CD14-positive monocyte (primary cell): ENCODE results near the gene PRC1. TPM values are rescaled to one million over a fixed set of nuclear protein-coding genes. Genes with fewer than 3 reads are reported as not detected.

Experiments used
- DNase-seq, 3 donors: peaks; one replicate each; pipeline ENCODE4 v3.0.0-alpha.2; 2011 to 2022
- H2AFZ ChIP-seq: 2 replicates; pipeline ENCODE4 v1.6.0; 2012; ENCODE audit warnings: mild to moderate bottlenecking, low read depth, low read length, inconsistent platforms; ENCODE audit not compliant: insufficient read depth, poor library complexity, severe bottlenecking
- H3K27ac ChIP-seq, 2 donors: 1 replicate in 1 of 2; 2 replicates in 1 of 2; pipeline ENCODE4 v1.5.1; 2012 to 2013; ENCODE audit warnings: low read length in 2 of 2, control low read depth in 1 of 2, inconsistent platforms in 1 of 2, low read depth in 1 of 2, mild to moderate bottlenecking in 1 of 2
- H3K27me3 ChIP-seq, 2 donors: one replicate each; pipeline versions ENCODE4 v1.6.0 to v1.6.1; 2011 to 2013; ENCODE audit warnings: low read length in 2 of 2; ENCODE audit not compliant: control insufficient read depth in 2 of 2, insufficient read depth in 2 of 2
- H3K36me3 ChIP-seq, 2 donors: replicated peaks in 1 of 2; 1 replicate in 1 of 2; 2 replicates in 1 of 2; pipeline versions ENCODE4 v1.5.1 to v1.6.1; 2012 to 2013; ENCODE audit warnings: low read length in 2 of 2, control low read depth in 1 of 2, inconsistent platforms in 1 of 2, mild to moderate bottlenecking in 1 of 2; ENCODE audit not compliant: insufficient read depth in 2 of 2, control insufficient read depth in 1 of 2
- H3K4me1 ChIP-seq, 2 donors: 1 replicate in 1 of 2; 2 replicates in 1 of 2; pipeline versions ENCODE4 v1.5.1 to v1.6.1; 2012 to 2013; ENCODE audit warnings: low read length in 2 of 2, control low read depth in 1 of 2, inconsistent platforms in 1 of 2, mild to moderate bottlenecking in 1 of 2, moderate library complexity in 1 of 2; ENCODE audit not compliant: insufficient read depth in 2 of 2, control insufficient read depth in 1 of 2
- H3K4me2 ChIP-seq: replicated peaks from 2 replicates; pipeline ENCODE3; 2012; ENCODE audit warnings: low read length, moderate library complexity, mild to moderate bottlenecking; ENCODE audit not compliant: poor library complexity, severe bottlenecking; ENCODE audit errors: extremely low read depth
- H3K4me3 ChIP-seq, 3 experiments: fragments of 200-600 bp in 1 of 3; sonication (generic) in 1 of 3; replicated peaks in 1 of 3; 1 replicate in 2 of 3; 2 replicates in 1 of 3; pipeline ENCODE4 v1.5.1; 2011 to 2013; ENCODE audit warnings: low read length in 3 of 3, mild to moderate bottlenecking in 3 of 3, control low read depth in 2 of 3, low read depth in 2 of 3, inconsistent platforms in 1 of 3, moderate library complexity in 1 of 3
- H3K79me2 ChIP-seq: 2 replicates; pipeline ENCODE4 v1.6.0; 2012; ENCODE audit warnings: mild to moderate bottlenecking, control low read depth, inconsistent platforms, low read length, moderate library complexity; ENCODE audit not compliant: insufficient read depth
- H3K9ac ChIP-seq: 2 replicates; pipeline ENCODE4 v1.6.0; 2017; ENCODE audit warnings: low read length, mild to moderate bottlenecking; ENCODE audit not compliant: insufficient read depth, poor library complexity, severe bottlenecking
- H3K9me3 ChIP-seq, 2 donors: replicated peaks in 1 of 2; 1 replicate in 1 of 2; 2 replicates in 1 of 2; pipeline versions ENCODE4 v1.5.1 to v1.6.1; 2012 to 2013; ENCODE audit warnings: low read length in 2 of 2, control low read depth in 1 of 2; ENCODE audit not compliant: control insufficient read depth in 1 of 2, insufficient read depth in 1 of 2
- H4K20me1 ChIP-seq: 2 replicates; pipeline ENCODE4 v1.6.0; 2012; ENCODE audit warnings: mild to moderate bottlenecking, low read length, control low read depth, moderate library complexity; ENCODE audit not compliant: insufficient read depth
- H3K27ac Mint-ChIP-seq, 7 donors: one replicate each; pipeline ENCODE4 v1.8.0; 2020; ENCODE audit warnings: mild to moderate bottlenecking in 7 of 7, mixed read lengths in 7 of 7, moderate library complexity in 6 of 7, inconsistent platforms in 2 of 7
- H3K27me3 Mint-ChIP-seq, 3 donors: one replicate each; pipeline ENCODE4 v1.8.0; 2021 to 2022; ENCODE audit warnings: low read depth in 3 of 3, mild to moderate bottlenecking in 3 of 3, mixed read lengths in 3 of 3, moderate library complexity in 3 of 3, inconsistent platforms in 1 of 3
- H3K36me3 Mint-ChIP-seq, 2 donors: one replicate each; pipeline ENCODE4 v1.8.0; 2020; ENCODE audit warnings: mixed read lengths in 2 of 2, inconsistent platforms in 1 of 2, mild to moderate bottlenecking in 1 of 2
- H3K4me1 Mint-ChIP-seq: one replicate; pipeline ENCODE4 v1.8.0; 2020; ENCODE audit warnings: mild to moderate bottlenecking, mixed read lengths
- H3K4me3 Mint-ChIP-seq, 2 donors: one replicate each; pipeline ENCODE4 v1.8.0; 2020; ENCODE audit warnings: mild to moderate bottlenecking in 2 of 2, mixed read lengths in 2 of 2, moderate library complexity in 1 of 2
- H3K9me3 Mint-ChIP-seq, 7 donors: one replicate each; pipeline ENCODE4 v1.8.0; 2020 to 2022; ENCODE audit warnings: mixed read lengths in 7 of 7, mild to moderate bottlenecking in 6 of 7, moderate library complexity in 6 of 7, inconsistent platforms in 2 of 7
- WGBS: methylation state at CpG from one replicate; pipeline ENCODE4 v1.1.5; 2013; ENCODE audit warnings: missing lambda C conversion rate; ENCODE audit not compliant: insufficient coverage; 5-methylcytosine and 5-hydroxymethylcytosine counted together
- intact Hi-C, 2 donors: fragments of 100-400 bp; cut with micrococcal nuclease; formaldehyde crosslinking; loops; one replicate each; pipeline versions ENCODE4 v1.15.0 to v1.15.1; 2023
- polyA plus RNA-seq, 3 donors: library from polyadenylated mRNA; depleted of rRNA in 1 of 3; unstranded in 2 of 3; stranded (reverse) in 1 of 3; fragments of 300-500 nt in 2 of 3; fragments of >200 nt in 1 of 3; fragmentation: Illumina TruSeq in 2 of 3; gene quantifications; 1 replicate in 2 of 3; 2 replicates in 1 of 3; pipeline ENCODE4 v1.2.3, GENCODE V29; 2012 to 2021
- TF ChIP-seq, protein P1 (sequence below): fragments of 200-600 bp; IDR thresholded peaks from one replicate; pipeline ENCODE4 v1.8.0; 2022; ENCODE audit warnings: antibody characterized with exemption, mild to moderate bottlenecking

Gene PRC1
- polyA plus RNA-seq, 3 donors = 1.6 to 6.9 (median 2.0) TPM

DNA sequence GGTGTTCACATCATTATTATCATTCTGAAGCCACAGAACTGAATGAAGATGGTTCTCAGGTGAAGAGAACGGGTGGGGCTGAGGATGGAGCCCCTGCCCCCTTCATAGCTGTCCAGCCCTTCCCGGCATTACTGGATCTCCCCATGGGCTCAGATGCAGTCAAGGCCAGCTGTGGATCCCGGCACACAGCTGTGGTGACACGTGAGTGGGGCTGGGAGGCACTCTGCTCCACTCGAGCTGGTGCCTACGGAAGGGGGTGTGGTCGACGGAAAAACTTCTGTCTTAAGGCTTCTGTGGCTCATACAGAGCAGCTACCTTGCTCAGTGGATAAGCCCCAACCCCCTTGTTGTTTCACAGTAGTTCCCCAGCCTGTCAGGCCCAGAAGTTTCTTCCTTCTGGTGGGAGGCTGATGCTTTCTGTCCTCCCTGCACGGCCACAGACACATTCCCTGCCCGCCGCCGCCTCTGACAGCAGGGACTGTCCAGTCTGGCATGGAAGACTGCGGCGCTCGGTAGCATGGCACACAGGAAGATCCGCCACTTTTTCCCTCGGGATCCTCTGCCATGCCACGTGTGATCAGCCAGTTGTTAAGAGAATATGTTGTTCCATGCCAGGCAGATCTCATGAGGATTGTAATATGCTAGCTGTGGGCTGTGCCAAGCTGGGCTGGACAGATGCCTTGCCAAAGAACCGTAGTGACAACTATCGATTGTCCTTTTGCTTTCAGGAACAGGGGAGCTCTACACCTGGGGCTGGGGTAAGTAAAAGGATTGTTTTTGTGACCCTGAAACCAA lies 33.8 kb downstream of the PRC1 start:
- H2AFZ ChIP-seq = no peak overlapping the region
- Mint-ChIP-seq H3K36me3 (peaks cover 45 to 62% of the 10 kb centered on the region in 2 donors), H3K27ac (peak overlapping the region in 1 of 7 donors; percentile 15), H3K4me1 (peaks cover 15% of the 10 kb centered on the region), H3K9me3 (no peaks in the 10 kb centered on the region), H3K27me3 (no peaks in the 10 kb centered on the region), H3K4me3 (no peak overlapping the region)
- no peak overlapping the region for H3K9ac ChIP-seq
- no peaks in the 10 kb centered on the region for H3K27me3 ChIP-seq
- no peaks in the 10 kb centered on the region for H3K9me3 ChIP-seq
- DNase-seq = no peak
- TF ChIP-seq, protein P1, sequence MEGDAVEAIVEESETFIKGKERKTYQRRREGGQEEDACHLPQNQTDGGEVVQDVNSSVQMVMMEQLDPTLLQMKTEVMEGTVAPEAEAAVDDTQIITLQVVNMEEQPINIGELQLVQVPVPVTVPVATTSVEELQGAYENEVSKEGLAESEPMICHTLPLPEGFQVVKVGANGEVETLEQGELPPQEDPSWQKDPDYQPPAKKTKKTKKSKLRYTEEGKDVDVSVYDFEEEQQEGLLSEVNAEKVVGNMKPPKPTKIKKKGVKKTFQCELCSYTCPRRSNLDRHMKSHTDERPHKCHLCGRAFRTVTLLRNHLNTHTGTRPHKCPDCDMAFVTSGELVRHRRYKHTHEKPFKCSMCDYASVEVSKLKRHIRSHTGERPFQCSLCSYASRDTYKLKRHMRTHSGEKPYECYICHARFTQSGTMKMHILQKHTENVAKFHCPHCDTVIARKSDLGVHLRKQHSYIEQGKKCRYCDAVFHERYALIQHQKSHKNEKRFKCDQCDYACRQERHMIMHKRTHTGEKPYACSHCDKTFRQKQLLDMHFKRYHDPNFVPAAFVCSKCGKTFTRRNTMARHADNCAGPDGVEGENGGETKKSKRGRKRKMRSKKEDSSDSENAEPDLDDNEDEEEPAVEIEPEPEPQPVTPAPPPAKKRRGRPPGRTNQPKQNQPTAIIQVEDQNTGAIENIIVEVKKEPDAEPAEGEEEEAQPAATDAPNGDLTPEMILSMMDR = no peak
- H4K20me1 ChIP-seq = peaks cover 7% of the 10 kb centered on the region
- 98% methylated on average over 16 of the region's 20 CpGs for WGBS
- intact Hi-C loops = no loop called here
- peaks cover 29 to 59% of the 10 kb centered on the region in 2 donors for H3K36me3 ChIP-seq
- no peak overlapping the region for H3K4me2 ChIP-seq
- peaks cover 22% of the 10 kb centered on the region for H3K79me2 ChIP-seq
- H3K4me1 ChIP-seq = peaks cover 10 to 17% of the 10 kb centered on the region in 2 donors
- H3K27ac ChIP-seq = no peak overlapping the region
- no peak overlapping the region for H3K4me3 ChIP-seq

DNA sequence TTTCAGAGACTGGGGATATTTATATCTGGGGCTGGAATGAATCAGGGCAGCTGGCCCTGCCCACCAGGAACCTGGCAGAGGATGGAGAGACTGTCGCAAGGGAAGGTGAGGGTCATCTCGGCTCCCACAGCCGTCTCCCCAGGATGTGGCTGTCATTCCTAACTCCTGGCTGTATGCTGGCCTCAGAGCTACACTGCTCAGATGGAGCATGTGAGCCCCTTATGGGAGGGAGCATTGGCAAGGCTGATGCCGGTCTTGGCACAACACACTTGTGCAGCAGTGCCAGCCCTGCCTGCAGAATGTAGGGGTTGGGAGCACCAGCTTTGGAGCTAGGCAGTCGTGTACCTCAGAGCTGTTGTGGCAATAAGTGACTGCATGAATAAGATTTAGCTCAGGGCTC lies 34.4 kb downstream of the PRC1 start:
- Histone ChIP-seq H3K27ac (no peak overlapping the region), H2AFZ (no peak overlapping the region), H3K4me2 (no peak overlapping the region), H3K36me3 (peaks cover 29 to 53% of the 10 kb centered on the region in 2 donors), H3K9ac (no peak overlapping the region), H3K4me3 (no peak overlapping the region), H4K20me1 (peaks cover 11% of the 10 kb centered on the region), H3K27me3 (no peaks in the 10 kb centered on the region), H3K79me2 (peaks cover 26% of the 10 kb centered on the region), H3K4me1 (peaks cover 14 to 23% of the 10 kb centered on the region in 2 donors), H3K9me3 (no peaks in the 10 kb centered on the region)
- intact Hi-C loops = loop anchor here in 1 of 2 donors (10.0 kb wide), 2 partner anchors 65 to 315 kb away; partner anchors contain the start of gene VPS33B
- TF ChIP-seq, protein P1 = no peak
- Mint-ChIP-seq H3K4me3 (no peak overlapping the region), H3K36me3 (peaks cover 41 to 56% of the 10 kb centered on the region in 2 donors), H3K4me1 (peaks cover 19% of the 10 kb centered on the region), H3K27ac (peak overlapping the region in 1 of 7 donors; percentile 33), H3K27me3 (no peaks in the 10 kb centered on the region), H3K9me3 (no peaks in the 10 kb centered on the region)
- no peak for DNase-seq
- WGBS = 92% methylated on average over 4 of the region's 5 CpGs
